Esophagus muscularis mucosa (tissue), 4 donors: ENCODE data around the gene CDH15.

ENCODE experiments used
- CTCF ChIP-seq, 3 experiments: fragments of 200-600 bp in 2 of 3; fragments of 450-650 bp in 1 of 3; sonication (generic) in 2 of 3; IDR thresholded peaks; one replicate each; pipeline ENCODE4 v1.5.1; 2017 to 2019; ENCODE audit warnings: antibody characterized with exemption in 3 of 3, mild to moderate bottlenecking in 2 of 3, moderate library complexity in 1 of 3
- EP300 ChIP-seq: sonication (generic); formaldehyde crosslinking; IDR thresholded peaks from one replicate; pipeline ENCODE4 v1.6.1; 2017; ENCODE audit warnings: antibody characterized with exemption
- POLR2A ChIP-seq: fragments of 450-650 bp; IDR thresholded peaks from one replicate; pipeline ENCODE4 v1.6.1; 2017; ENCODE audit warnings: antibody characterized with exemption, moderate library complexity, mild to moderate bottlenecking, low read depth
- POLR2AphosphoS5 ChIP-seq, 2 donors: sonication (generic); formaldehyde crosslinking; IDR thresholded peaks; one replicate each; pipeline ENCODE4 v1.6.1; 2017; ENCODE audit warnings: antibody characterized with exemption in 2 of 2

GRCh38 chr16:89217388-89218191 lies 46.0 kb downstream of the CDH15 start, which contains the start of gene ZNF778:
- TF ChIP-seq CTCF (IDR thresholded peaks at IDR 0.05) (peak in 2 of 3 experiments; percentile 6 to 12), POLR2AphosphoS5 (IDR thresholded peaks at IDR 0.05) (peak; percentile 90 to 93), EP300 (no peak), POLR2A (peak; percentile 58)
